Endothelial cell of umbilical vein (primary cell): ENCODE results near the gene TEX38. TPM values are rescaled to one million over a fixed set of nuclear protein-coding genes. Genes with fewer than 3 reads are reported as not detected.

Experiments
- BruUV-seq: library from RNA; stranded (reverse); fragments of 400-500 nt; replicated peaks from 2 replicates; lab custom pipeline; 2021; lab: Mats Ljungman, UMichigan
- CTCF ChIA-PET: fragments of 300-600, 350-600 bp; sonication (Branson Sonifier 250); formaldehyde crosslinking; loops from one replicate; lab custom pipeline; 2021; ENCODE audit warnings: antibody characterized with exemption, inconsistent platforms; lab: Charles Lee
- POLR2A ChIA-PET: fragments of 300-600, 350-600 bp; sonication (Branson Sonifier 250); formaldehyde crosslinking; loops from one replicate; lab custom pipeline; 2021; ENCODE audit warnings: antibody characterized with exemption, inconsistent platforms; lab: Charles Lee
- DNase-seq: peaks from one replicate; pipeline ENCODE4 v3.0.0-alpha.2; 2011; ENCODE audit warnings: low read depth, low spot score
- FAIRE-seq: peaks from 2 replicates; lab custom pipeline; 2011; peaks lifted over from hg19 to GRCh38; lab: Jason Lieb, UNC
- H2AFZ ChIP-seq: 2 replicates; pipeline ENCODE4 v1.6.0; 2012; ENCODE audit warnings: low read depth, low read length, control low read depth, inconsistent platforms
- H3K27ac ChIP-seq: 2 replicates; pipeline ENCODE4 v1.5.1; 2011; ENCODE audit warnings: low read depth, mild to moderate bottlenecking, control low read depth, low read length, moderate library complexity; ENCODE audit not compliant: insufficient read depth
- H3K27me3 ChIP-seq, 2 experiments: 2 replicates each; pipeline versions ENCODE4 v1.6.0 to v1.6.1; 2011; ENCODE audit warnings: low read length in 2 of 2, mixed read lengths in 1 of 2; ENCODE audit not compliant: control insufficient read depth in 2 of 2, insufficient read depth in 2 of 2
- H3K36me3 ChIP-seq, 2 experiments: 2 replicates in 1 of 2; 3 replicates in 1 of 2; pipeline ENCODE4 v1.5.1; 2011; ENCODE audit warnings: low read length in 2 of 2, mild to moderate bottlenecking in 1 of 2, moderate library complexity in 1 of 2; ENCODE audit not compliant: control insufficient read depth in 2 of 2, insufficient read depth in 2 of 2; ENCODE audit errors: extremely low read depth in 1 of 2
- H3K4me1 ChIP-seq: 3 replicates; pipeline ENCODE4 v1.5.1; 2011; ENCODE audit warnings: mild to moderate bottlenecking, low read length; ENCODE audit not compliant: control insufficient read depth, insufficient read depth; ENCODE audit errors: extremely low read depth
- H3K4me2 ChIP-seq: 2 replicates; pipeline ENCODE4 v1.6.1; 2011; ENCODE audit warnings: low read length, control low read depth, mixed read lengths; ENCODE audit not compliant: insufficient read depth
- H3K4me3 ChIP-seq, 3 experiments: fragments of 200-600 bp in 1 of 3; sonication (generic), shearing (Covaris generic) in 1 of 3; replicated peaks in 1 of 3; 2 replicates each; pipeline ENCODE4 v1.5.1; 2011 to 2016; ENCODE audit warnings: control low read depth in 3 of 3, low read length in 3 of 3, mild to moderate bottlenecking in 2 of 3, inconsistent platforms in 1 of 3, low read depth in 1 of 3, moderate library complexity in 1 of 3; ENCODE audit not compliant: insufficient read depth in 1 of 3
- H3K79me2 ChIP-seq: 2 replicates; pipeline ENCODE4 v1.6.0; 2012; ENCODE audit warnings: low read length, inconsistent platforms; ENCODE audit not compliant: control insufficient read depth, insufficient read depth
- H3K9ac ChIP-seq: replicated peaks from 2 replicates; pipeline ENCODE3; 2011; ENCODE audit warnings: low read length, control low read depth; ENCODE audit not compliant: insufficient read depth; ENCODE audit errors: extremely low read depth
- H3K9me1 ChIP-seq: replicated peaks from 3 replicates; pipeline ENCODE4 v1.6.0; 2011; ENCODE audit warnings: mild to moderate bottlenecking, low read length; ENCODE audit not compliant: control insufficient read depth, insufficient read depth; ENCODE audit errors: extremely low read depth
- H3K9me3 ChIP-seq: replicated peaks from 2 replicates; pipeline ENCODE4 v1.5.1; 2012; ENCODE audit warnings: low read length, inconsistent platforms; ENCODE audit not compliant: control insufficient read depth, insufficient read depth
- H4K20me1 ChIP-seq: replicated peaks from 2 replicates; pipeline ENCODE3; 2011; ENCODE audit warnings: mild to moderate bottlenecking, low read length; ENCODE audit not compliant: control insufficient read depth, insufficient read depth; ENCODE audit errors: extremely low read depth
- CTCF ChIP-seq, 2 donors: IDR thresholded peaks; 1 replicate in 1 of 2; 2 replicates in 1 of 2; pipeline ENCODE4 v1.5.1; 2011; ENCODE audit warnings: low read length in 2 of 2, mild to moderate bottlenecking in 2 of 2, moderate library complexity in 2 of 2, control low read depth in 1 of 2, inconsistent platforms in 1 of 2, low read depth in 1 of 2; ENCODE audit not compliant: insufficient read depth in 1 of 2; ENCODE audit errors: extremely low read depth in 1 of 2
- EZH2 ChIP-seq: IDR thresholded peaks from 2 replicates; pipeline ENCODE4 v1.6.1; 2012; ENCODE audit warnings: borderline replicate concordance, low read depth, mild to moderate bottlenecking, moderate library complexity, low read length, inconsistent platforms; ENCODE audit not compliant: severe bottlenecking
- FOS ChIP-seq: IDR thresholded peaks from 2 replicates; pipeline ENCODE4 v1.6.1; 2011; ENCODE audit warnings: mild to moderate bottlenecking, low read length, moderate library complexity, borderline replicate concordance; ENCODE audit not compliant: insufficient read depth
- JUN ChIP-seq: IDR thresholded peaks from 2 replicates; pipeline ENCODE4 v1.6.1; 2011; ENCODE audit warnings: borderline replicate concordance, low read depth; ENCODE audit not compliant: insufficient read length, insufficient read depth
- MYC ChIP-seq: IDR thresholded peaks from one replicate; pipeline ENCODE4 v1.6.1; 2011; ENCODE audit warnings: mild to moderate bottlenecking, low read depth, low read length
- POLR2A ChIP-seq: IDR thresholded peaks from 2 replicates; pipeline ENCODE4 v1.6.1; 2012; ENCODE audit warnings: low read depth, mild to moderate bottlenecking, control low read depth, low read length
- dilution Hi-C: fragments of 300-500 bp; cut with MboI; formaldehyde crosslinking; loops from one replicate; pipeline ENCODE4 v1.15.0; 2019; ENCODE audit warnings: low sequenced_read_pairs; ENCODE audit not compliant: extremely low pct_ligation_motif_present
- intact Hi-C: fragments of 100-400 bp; cut with micrococcal nuclease; formaldehyde crosslinking; loops from one replicate; pipeline ENCODE4 v1.10.0; 2022
- polyA plus RNA-seq, 4 experiments: library from polyadenylated mRNA; depleted of rRNA in 3 of 4; stranded (reverse) in 3 of 4; unstranded in 1 of 4; fragments of >200 nt; gene quantifications; 2 replicates each; pipeline versions ENCODE4 v1.2.1 to v1.2.3, GENCODE V29; 2011 to 2012; ENCODE audit warnings: missing spikeins in 1 of 4
- total RNA-seq: library from RNA; stranded (reverse); gene quantifications from 2 replicates; pipeline ENCODE4 v1.2.3, GENCODE V29; 2021

Gene TEX38
- total and polyA plus RNA-seq, 2 donors (not counting 3 experiments of a cell fraction or from before 2014, with no cell fraction given) = not detected

- H3K4me1 ChIP-seq = peaks cover 45% of the 10 kb centered on the region
- dilution Hi-C loops = no loop called here
- no peak overlapping the region for H2AFZ ChIP-seq
- FAIRE-seq (no peak), DNase-seq (no peak)
- H3K27ac ChIP-seq = no peak overlapping the region
- no peak overlapping the region for H3K4me2 ChIP-seq
- H3K4me3 ChIP-seq = no peak overlapping the region
- intact Hi-C loops = loop anchor here (10.0 kb wide), 1 partner anchor 246 kb away; no protein-coding TSS in a partner anchor
- H3K9me1 ChIP-seq = no peaks in the 10 kb centered on the region
- no peaks in the 10 kb centered on the region for H3K9me3 ChIP-seq
- no peak overlapping the region for H3K9ac ChIP-seq
- no peaks in the 10 kb centered on the region for H3K36me3 ChIP-seq
- ChIA-PET CTCF (interaction anchor here (2.3 kb wide), 1 partner anchor 188 kb away, joined by 7 read pairs; no protein-coding TSS in a partner anchor), POLR2A (no interaction called here)
- H4K20me1 ChIP-seq = peaks cover 6% of the 10 kb centered on the region
- TF ChIP-seq CTCF (IDR thresholded peaks at IDR 0.05; ENCODE audit: extremely low read depth in 1 of 2, insufficient read depth in 1 of 2, low read depth in 1 of 2, low read length in 2 of 2) = no peak
- no peak for TF ChIP-seq POLR2A
- no peak for TF ChIP-seq FOS
- TF ChIP-seq JUN = no peak
- no peak for TF ChIP-seq MYC
- TF ChIP-seq EZH2 = no peak
- no TSS peak for BruUV-seq
- peaks cover 5 to 8% of the 10 kb centered on the region in 2 experiments for H3K27me3 ChIP-seq
- H3K79me2 ChIP-seq = peaks cover 23% of the 10 kb centered on the region
Measured at GRCh38 chr1:46721204-46721603, 49.5 kb downstream of the TEX38 start.
